ENCODE results near the gene IFT172.
"Not testable (repeated sequence)": the region's sequence is repeated elsewhere in the genome, so short reads cannot be mapped to it uniquely, and the experiment has no call there.

Gene IFT172, protein sequence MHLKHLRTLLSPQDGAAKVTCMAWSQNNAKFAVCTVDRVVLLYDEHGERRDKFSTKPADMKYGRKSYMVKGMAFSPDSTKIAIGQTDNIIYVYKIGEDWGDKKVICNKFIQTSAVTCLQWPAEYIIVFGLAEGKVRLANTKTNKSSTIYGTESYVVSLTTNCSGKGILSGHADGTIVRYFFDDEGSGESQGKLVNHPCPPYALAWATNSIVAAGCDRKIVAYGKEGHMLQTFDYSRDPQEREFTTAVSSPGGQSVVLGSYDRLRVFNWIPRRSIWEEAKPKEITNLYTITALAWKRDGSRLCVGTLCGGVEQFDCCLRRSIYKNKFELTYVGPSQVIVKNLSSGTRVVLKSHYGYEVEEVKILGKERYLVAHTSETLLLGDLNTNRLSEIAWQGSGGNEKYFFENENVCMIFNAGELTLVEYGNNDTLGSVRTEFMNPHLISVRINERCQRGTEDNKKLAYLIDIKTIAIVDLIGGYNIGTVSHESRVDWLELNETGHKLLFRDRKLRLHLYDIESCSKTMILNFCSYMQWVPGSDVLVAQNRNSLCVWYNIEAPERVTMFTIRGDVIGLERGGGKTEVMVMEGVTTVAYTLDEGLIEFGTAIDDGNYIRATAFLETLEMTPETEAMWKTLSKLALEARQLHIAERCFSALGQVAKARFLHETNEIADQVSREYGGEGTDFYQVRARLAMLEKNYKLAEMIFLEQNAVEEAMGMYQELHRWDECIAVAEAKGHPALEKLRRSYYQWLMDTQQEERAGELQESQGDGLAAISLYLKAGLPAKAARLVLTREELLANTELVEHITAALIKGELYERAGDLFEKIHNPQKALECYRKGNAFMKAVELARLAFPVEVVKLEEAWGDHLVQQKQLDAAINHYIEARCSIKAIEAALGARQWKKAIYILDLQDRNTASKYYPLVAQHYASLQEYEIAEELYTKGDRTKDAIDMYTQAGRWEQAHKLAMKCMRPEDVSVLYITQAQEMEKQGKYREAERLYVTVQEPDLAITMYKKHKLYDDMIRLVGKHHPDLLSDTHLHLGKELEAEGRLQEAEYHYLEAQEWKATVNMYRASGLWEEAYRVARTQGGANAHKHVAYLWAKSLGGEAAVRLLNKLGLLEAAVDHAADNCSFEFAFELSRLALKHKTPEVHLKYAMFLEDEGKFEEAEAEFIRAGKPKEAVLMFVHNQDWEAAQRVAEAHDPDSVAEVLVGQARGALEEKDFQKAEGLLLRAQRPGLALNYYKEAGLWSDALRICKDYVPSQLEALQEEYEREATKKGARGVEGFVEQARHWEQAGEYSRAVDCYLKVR (N-terminal part only)

DNA sequence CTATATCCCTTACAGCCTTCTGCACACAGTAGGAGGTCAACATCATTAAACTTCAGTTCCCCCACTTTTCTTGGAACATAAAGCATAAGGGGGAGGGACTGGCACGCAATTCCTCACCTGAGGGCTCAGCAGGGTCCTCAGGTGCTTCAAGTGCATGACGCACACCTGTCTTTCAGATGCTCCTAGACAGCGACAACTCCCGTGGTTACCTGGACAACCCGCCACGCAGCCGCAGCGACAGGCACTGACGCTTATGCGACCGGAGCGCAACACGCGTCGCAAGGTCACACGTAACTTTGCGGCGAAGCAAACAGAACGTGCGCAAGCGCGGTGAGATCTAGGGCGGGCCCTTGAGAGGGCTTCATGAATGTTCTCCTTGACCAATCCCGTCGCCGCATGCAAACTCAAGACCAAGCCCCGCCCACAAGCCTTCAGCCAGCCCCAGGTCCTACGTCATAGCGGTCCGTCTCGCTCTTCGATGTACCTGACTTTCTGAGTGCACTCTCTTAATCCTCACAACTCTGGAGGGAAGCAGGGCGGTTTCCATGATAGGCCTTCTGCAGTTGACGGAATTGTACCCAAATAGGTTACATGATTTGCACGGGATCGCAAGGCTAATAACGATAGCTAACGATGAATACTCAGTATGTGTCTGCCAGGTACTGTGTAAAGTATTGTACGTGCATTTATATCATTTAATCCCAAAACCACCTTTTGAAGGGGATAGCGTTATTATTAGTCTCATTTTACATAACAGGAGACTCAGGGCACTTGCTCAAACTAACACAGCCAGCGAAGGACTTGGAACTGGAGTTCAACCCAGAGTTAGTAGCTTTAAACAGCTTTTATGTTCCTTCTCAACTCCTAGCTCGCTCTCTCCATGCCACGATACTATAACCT lies at the start of gene IFT172:
Gene IFT172 (minus strand): TSS at position 246 of the 900 bp plus-strand sequence. CDS start 90 bp downstream, at position 156.
- peak; percentile 99 for DNase-seq (ENCODE audit: low spot score)

DNA sequence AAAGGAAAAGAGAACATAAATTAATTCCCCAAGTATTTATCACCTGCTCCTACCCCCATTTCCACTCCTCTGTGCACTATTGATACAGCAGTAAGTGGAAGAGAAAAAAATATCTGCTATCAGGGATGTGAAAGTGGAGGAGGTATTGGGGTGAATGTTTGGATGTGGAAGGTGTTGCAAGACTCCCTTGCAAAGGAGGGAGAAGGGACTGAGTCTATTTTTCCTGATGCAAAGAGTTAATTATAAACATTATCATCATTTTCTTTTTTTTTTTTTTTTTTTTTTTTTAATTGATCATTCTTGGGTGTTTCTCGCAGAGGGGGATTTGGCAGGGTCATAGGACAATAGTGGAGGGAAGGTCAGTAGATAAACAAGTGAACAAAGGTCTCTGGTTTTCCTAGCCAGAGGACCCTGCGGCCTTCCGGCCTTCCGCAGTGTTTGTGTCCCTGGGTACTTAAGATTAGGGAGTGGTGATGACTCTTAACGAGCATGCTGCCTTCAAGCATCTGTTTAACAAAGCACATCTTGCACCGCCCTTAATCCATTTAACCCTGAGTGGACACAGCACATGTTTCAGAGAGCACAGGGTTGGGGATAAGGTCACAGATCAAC lies 49.4 kb upstream of the IFT172 start:
- not testable (repeated sequence) for DNase-seq (ENCODE audit: low spot score)

DNA sequence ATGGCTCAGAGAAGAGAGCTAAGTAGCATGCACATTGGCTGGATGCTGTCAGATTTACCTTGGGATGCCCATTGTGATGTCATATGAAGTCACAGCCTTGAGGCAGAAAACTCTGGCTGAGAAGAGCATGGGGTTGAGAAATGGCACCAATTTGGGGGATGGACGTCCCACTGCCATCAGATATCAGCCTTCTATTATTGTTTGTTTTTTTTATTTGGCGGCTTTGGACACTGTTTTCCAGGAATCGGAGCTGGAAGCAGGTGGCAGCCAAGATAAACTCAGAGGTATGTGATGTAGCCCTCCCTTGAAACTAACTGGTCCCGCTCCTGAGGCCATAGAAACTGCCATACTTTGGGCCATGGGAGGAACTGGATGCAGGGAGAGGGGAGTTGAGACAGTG lies 47.7 kb upstream of the IFT172 start:
- no peak for DNase-seq (ENCODE audit: low spot score)

DNA sequence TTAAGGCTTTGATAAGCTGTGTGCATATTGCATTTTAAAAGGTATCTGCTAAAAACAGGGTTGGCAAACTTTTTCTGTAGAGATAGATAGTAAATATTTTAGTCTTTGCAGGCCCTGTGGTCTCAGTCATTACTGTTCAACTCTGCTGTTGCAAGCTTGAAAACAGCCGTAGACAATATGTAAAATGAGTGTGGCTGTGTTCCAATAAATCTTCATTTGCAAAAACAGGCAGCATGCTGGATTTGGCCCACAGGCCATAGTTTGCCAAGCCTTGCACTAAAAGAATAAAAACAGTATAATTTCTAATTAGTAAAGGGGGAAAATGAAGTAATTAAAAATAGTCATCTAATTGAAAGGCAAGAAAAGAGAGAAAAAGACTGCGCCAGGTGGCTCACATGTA lies 42.4 kb upstream of the IFT172 start:
- DNase-seq (ENCODE audit: low spot score) = no peak

DNA sequence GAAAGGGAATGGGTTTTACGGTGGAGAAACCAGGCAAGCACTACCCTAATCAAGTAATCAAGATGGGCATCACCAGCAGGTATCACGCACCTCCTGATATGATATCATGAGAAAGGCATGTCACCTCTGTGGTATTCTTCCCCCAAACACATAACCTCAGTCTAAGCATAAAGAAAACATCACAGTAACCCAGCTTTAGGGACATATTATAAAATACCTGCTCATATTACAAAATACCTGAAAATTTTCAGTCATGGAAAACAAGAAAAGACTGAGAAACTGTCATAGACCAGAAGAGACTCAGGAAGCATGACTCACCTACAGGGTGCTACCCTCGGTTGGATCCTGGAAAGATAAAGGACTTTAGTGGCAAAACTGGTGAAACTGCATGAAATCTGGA lies 37.6 kb upstream of the IFT172 start:
- DNase-seq (ENCODE audit: low spot score) = no peak

DNA sequence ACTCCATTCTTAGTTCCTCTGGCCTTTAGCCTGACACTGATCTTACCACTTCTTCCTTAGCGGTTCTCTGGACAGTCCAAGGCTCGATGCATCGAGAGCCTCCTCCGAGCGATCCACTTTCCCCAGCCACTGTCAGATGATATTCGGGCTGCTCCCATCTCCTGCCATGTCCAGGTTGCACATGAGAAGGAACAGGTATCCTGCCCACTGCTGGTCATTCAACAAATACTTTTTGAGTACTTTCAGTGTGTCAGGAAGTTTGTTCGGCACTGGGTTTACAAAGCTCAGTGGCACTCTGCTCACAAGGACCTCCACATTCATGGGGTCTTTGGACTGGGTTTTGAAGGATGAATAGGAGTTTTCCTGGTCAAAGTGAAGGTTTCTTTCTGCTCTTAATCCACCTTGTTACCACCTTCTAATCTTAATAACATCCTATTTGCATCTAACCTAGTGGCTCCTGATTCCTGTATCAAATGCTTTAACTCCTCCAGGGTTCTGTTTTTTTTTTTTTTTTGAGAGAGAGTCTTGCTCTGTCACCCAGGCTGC lies 32.9 kb upstream of the IFT172 start:
- DNase-seq (ENCODE audit: low spot score) = no peak

DNA sequence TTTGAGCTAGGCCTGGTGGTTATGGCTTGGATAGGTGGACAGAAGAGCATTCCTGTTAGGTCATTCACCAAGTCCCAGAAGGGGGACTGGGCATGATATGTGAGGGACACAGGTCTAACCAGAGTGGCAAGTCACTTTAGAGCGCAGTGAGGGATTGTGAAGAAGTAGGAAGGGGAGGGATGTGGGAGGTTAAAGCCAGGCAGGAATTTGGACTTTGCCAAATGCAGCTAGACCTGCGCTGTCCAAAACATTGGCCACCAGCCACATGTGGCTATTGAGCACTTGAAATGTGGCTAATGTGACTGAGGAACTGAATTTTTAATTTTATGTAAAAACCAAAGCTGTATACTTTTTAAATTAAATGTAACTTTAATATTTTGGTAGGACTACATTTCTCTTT lies 30.8 kb upstream of the IFT172 start:
- DNase-seq (ENCODE audit: low spot score) = no peak

DNA sequence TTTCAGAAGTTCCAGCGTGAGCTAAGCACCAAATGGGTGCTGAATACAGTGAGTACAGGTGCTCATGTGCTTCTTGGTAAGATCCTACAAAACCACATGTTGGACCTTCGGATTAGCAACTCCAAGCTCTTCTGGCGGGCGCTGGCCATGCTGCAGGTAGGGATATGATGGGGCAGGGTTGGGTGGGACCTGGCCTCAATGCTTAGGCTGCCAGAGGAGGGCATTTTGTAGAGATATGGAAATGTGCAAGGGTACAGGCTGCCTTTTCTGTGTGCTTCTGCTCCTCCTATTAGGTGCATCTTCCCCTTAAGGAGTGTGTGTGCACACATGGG lies 29.2 kb upstream of the IFT172 start:
- no peak for DNase-seq (ENCODE audit: low spot score)

DNA sequence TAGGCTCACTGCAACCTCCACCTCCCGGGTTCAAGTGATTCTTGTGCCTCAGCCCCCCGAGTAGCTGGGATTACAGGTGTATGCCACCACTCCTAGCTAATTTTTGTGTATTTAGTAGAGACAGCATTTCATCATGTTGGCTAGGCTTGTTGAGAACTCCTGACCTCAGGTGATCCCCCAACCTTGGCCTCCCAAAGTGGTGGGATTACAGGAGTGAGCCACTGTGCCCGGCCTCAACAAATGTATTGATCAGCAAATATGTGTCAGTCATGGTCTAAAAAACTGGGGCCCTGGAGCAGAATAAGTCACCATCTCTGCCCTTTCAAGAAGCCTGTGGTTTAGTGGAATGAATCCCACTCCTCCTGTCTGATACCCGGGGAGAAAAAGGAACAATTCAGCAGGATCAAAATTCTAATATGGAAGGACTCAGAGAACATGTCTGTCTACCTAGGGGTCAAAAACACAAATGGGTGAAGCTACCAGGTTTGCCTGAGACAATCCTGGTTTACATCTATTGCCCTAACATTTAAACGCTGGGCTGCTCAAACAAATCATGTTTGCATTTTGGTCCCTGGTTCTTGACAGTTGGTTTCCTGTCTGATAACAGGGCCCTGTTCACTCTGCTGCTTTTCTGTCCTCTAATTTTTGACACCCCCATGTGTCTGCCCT lies 28.7 kb upstream of the IFT172 start:
- DNase-seq (ENCODE audit: low spot score) = no peak

DNA sequence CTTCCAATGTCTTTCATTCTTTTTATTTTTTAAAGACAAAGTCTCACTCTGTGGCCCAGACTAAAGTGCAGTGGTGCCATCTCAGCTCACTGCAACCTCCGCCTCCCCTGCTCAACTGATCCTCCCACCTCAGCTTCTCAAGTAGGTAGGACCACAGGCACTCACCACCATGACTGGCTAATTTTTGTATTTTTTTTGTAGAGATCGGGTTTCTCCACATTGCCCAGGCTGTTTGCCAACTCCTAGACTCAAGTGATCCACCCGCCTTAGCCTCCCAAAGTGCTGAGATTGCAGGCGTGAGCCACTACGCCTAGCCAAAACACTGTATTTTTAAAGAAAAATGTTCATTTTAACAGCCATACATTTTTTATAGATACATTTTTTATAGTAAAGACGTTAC lies 19.8 kb upstream of the IFT172 start:
- DNase-seq (ENCODE audit: low spot score) = no peak

DNA sequence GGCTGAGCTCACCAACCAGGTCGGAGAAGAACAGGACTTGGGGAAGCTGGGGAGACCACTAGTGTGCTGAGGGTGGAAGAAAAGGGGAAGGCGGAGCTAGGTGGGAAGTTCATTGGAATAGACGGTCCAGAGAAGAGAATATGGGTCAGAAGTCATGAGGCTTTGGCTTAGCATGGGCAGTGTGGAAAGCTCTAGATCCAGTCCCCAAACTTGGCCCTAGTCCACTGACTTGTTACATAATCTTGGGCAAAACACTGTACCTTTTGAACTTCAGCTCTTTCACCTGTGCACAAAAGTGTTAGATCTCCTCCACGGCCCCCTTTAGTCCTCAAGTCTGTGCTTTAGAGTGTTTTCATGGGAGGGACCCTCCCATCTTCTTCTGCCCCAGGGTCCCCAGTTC lies 17.8 kb upstream of the IFT172 start:
- DNase-seq (ENCODE audit: low spot score) = no peak

DNA sequence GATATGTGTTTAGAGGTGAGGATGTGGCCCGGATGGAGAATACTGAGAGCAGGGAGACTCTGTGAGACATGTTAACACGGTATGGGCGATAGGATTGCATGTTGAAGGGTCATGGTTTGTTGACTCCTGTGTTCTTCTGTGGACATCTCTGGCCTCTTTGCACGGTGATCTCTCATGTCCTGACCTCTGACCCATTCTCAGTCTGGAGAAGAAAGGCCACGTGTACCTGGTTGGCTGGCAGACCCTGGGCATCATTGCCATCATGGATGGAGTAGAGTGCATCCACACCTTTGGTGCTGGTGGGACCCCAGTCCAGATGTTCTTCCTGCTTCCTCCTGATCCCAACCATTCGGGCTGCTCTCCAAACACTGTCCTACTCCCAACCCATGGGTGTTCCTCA lies 17.0 kb upstream of the IFT172 start:
- DNase-seq (ENCODE audit: low spot score) = no peak

DNA sequence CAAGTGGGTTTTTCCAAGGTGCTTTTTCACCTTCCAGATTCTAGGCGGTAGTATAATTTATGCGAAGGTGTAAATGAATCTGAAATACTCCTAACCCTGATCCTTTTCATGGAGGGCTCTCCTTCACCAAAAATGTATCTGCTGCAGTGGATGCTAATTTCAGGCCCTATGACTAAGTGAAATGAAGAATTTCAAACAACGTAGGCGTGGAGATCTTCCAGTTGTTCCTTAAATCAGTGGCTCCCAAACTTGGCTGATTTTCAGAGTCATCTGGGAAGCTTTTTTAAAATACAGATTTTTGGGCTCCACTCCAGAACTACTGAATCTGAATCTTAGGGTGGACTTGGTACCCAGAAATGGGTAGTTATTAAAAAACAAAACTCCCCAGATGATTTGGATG lies 12.6 kb upstream of the IFT172 start:
- DNase-seq (ENCODE audit: low spot score) = no peak

DNA sequence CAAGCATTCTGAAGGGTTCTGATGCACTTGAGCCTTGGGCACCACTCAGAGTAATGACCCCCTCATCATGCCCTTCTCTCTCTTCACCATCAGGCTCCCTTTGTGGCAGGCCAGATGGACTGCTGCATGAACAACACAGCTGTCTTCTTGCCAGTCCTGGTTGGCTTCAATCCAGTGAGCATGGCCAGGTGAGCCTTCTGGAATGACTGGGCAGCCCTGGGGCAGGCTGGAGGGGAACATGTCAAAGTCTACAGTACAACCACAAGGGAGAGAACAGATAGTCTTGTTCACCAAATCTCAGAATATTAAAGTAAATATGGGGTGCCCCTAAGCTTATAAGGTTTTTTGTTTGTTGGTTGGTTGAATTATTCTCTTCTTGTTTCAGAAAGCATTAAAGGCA lies 11.5 kb upstream of the IFT172 start:
- DNase-seq (ENCODE audit: low spot score) = no peak

DNA sequence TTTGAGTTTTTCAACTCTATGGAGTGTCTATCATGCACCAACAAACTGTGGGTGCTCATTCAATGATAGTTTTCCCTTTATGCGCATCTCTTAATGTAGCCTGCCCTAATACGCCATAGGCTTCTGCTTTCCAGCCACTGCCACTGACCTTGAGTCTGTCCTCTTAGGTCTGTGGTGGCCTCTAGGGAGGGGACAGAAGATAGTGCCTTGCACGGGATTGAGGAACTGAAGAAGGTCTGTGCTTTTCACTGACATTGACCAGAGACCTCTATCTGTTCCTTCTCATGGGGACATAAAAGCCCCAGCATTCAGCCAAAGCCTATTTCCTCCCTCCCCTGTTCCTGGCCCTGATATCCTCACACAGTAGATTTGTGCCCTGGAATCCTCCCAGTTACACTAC lies 9.4 kb upstream of the IFT172 start:
- DNase-seq (ENCODE audit: low spot score) = no peak

DNA sequence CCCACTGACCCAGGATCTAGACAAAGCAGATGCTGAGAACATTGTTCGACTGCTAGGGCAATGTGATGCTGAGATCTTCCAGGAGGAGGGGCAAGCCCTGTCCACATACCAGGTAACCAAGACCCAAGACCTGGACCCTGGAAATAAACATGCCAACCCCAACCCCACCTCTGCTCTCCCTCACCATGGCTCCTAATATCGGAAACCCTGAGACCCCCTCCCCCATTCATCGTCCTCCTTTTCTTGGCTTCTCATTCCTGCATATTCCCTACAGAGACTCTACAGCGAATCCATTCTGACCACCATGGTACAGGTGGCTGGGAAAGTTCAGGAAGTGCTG lies 7.7 kb upstream of the IFT172 start:
- DNase-seq (ENCODE audit: low spot score) = no peak

DNA sequence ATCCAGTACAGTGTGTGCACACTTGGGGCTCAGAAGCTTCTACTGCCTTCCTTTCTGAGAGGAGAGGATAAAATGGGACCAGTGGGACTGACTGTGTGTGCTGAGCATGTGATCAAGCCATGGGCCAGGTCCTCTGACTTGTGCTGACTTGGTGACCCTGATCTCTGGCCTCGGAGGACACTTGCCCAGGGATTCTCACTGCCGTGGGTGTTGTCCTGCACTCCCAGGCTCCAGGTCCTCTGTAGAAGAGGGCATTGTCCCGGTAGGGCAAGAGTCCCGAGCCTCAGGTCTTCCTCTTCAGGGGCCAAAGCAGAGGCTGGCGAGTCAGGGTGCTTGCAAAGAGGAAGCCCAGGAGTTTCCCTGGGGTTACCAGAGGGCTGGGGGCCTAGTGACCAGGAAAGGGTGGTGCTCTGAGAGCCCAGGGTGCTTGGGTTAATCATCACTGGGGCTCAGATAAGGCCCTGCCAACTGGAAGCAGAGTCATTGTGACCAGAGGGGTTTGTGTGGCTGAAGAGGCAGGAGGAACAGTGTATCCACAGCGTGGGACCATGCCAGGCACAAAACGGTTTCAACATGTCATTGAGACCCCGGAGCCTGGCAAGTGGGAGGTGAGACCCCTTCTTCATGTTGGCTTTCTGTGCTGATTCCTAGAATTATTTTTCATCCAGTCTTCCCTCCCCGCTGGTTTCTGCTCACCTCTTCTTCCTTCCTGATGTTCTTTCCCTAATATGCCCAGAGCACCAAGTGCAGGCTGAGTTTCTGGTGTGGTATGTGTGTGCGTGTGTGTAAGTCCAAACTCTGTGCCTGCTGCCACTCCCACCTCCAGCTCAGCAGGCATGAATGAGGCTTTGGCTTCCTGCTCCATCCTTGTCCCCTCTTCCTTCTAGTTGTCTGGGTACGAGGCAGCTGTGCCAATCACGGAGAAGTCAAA lies 7.1 kb upstream of the IFT172 start, which contains the start of gene GCKR:
Gene GCKR (plus strand): TSS at position 483 of the 931 bp plus-strand sequence. CDS start 66 bp downstream, at position 549.
- no peak for DNase-seq (ENCODE audit: low spot score)

DNA sequence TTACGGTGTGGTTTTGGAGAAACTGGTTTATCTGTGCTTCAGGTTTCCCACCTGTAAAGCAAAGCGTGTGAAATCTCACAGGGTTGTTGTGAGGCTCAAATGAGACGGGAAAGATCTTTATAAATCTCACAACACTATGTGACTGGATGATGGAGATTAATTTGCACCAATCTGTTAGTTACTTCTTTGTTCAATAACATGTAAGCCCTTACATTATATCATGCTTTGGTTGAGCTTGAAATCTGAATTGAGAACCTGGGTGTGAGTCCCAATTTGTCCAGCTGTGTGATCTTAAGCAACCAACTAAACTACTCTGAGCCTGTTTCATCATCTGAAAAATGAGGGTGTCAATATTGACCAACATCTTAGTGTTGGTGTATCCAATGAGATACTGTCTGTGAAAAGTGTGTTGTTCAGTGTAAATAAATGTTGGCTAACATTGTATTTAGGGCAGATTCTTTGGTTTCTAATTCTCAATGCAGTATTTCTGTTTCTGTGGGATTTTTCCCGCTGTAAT lies 6.4 kb upstream of the IFT172 start:
- no peak for DNase-seq (ENCODE audit: low spot score)

Data from CD4-positive, alpha-beta T cell treated with Interleukin-2 at 100 ng/mL for 4 hours (primary cell).